Measurements from ENCODE around the gene EWSR1. TPM values are rescaled to one million over a fixed set of nuclear protein-coding genes. Genes with fewer than 3 reads are reported as not detected.
A peak's percentile ranks its signal among the peaks of the same experiment; 100 is the strongest.

Gene EWSR1
- total and polyA plus RNA-seq, 7 donors = 78.5 to 230 (median 152) TPM

DNA sequence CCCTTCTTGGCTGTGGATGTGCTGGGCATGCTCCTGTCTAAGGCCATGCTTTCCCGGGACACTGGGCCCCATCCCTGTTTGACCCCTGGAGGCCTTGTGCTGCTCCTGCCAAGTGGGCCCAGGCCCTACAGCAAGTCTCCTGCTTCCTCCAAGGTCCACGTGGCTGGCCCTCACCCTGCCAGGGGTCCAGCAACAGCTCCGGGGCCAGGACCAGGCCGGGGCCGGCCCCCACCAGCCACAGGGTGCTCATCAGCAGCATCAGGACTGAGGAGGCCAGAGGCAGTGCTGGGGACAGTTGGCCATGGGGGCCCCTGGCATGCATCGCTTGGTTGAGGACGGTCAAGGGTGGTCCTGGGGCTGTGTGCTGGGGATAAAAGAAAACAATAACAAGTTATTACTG, 2.8 kb upstream of the EWSR1 start:
- TF ChIP-seq, protein P1, sequence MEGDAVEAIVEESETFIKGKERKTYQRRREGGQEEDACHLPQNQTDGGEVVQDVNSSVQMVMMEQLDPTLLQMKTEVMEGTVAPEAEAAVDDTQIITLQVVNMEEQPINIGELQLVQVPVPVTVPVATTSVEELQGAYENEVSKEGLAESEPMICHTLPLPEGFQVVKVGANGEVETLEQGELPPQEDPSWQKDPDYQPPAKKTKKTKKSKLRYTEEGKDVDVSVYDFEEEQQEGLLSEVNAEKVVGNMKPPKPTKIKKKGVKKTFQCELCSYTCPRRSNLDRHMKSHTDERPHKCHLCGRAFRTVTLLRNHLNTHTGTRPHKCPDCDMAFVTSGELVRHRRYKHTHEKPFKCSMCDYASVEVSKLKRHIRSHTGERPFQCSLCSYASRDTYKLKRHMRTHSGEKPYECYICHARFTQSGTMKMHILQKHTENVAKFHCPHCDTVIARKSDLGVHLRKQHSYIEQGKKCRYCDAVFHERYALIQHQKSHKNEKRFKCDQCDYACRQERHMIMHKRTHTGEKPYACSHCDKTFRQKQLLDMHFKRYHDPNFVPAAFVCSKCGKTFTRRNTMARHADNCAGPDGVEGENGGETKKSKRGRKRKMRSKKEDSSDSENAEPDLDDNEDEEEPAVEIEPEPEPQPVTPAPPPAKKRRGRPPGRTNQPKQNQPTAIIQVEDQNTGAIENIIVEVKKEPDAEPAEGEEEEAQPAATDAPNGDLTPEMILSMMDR (IDR thresholded peaks at IDR 0.05) = no peak
- H3K4me1 ChIP-seq = peaks cover 30% of the 10 kb centered on the region
- peak overlapping the region; percentile 100 for H3K27ac ChIP-seq
- no peak for ATAC-seq
- H3K9me3 ChIP-seq = no peaks in the 10 kb centered on the region
- intact Hi-C loops (cut with DNase I) = loop anchor here in 1 of 2 donors (5.0 kb wide), 1 partner anchor 42 kb away; the partner anchor contains the start of gene GAS2L1
- H3K27me3 ChIP-seq (ENCODE audit: insufficient read depth in 3 of 3, low read length in 2 of 3) = no peaks in the 10 kb centered on the region
- peaks cover 0 to 34% of the 10 kb centered on the region in 2 donors for H3K36me3 ChIP-seq (ENCODE audit: insufficient read depth in 1 of 2, low read depth in 1 of 2)
- DNase-seq = no peak
- H3K4me3 ChIP-seq = no peak overlapping the region
- WGBS, 3 donors = 86 to 95% (median 91%) methylated on average over 7 of the region's 7 CpGs

DNA sequence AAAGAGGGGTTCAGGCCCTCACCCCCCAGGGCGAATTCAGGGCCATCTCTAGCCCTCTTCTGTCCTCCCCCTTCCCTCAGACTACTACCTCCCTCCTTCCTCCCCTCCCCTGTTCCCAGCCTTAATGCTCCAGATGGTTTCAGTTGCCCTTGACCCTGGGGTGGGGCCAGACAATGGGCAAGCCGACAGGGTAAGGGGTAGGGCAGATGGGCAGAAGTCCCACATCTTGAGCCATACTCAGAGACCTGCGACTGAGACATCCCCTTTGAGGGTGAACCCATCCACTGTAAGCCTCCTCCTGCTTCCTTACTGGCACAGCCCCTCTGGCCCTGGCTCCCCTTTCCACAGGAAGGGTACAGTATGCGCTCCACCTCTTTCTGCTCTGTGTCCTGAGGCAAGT, 2.1 kb upstream of the EWSR1 start:
- H3K9me3 ChIP-seq = no peaks in the 10 kb centered on the region
- peak overlapping the region; percentile 100 for H3K27ac ChIP-seq
- ATAC-seq = no peak
- no peaks in the 10 kb centered on the region for H3K27me3 ChIP-seq (ENCODE audit: insufficient read depth in 3 of 3, low read length in 2 of 3)
- H3K4me1 ChIP-seq = peaks cover 37% of the 10 kb centered on the region
- no peak for DNase-seq
- H3K36me3 ChIP-seq (ENCODE audit: insufficient read depth in 1 of 2, low read depth in 1 of 2) = peaks cover 0 to 31% of the 10 kb centered on the region in 2 donors
- TF ChIP-seq, protein P1 (IDR thresholded peaks at IDR 0.05) = no peak
- 57 to 66% (median 59%) methylated on average over 4 of the region's 4 CpGs for WGBS, 3 donors
- intact Hi-C loops (cut with DNase I) = loop anchor here in 1 of 2 donors (5.0 kb wide), 1 partner anchor 41 kb away; the partner anchor contains the start of gene GAS2L1
- peak overlapping the region; percentile 94 for H3K4me3 ChIP-seq

DNA sequence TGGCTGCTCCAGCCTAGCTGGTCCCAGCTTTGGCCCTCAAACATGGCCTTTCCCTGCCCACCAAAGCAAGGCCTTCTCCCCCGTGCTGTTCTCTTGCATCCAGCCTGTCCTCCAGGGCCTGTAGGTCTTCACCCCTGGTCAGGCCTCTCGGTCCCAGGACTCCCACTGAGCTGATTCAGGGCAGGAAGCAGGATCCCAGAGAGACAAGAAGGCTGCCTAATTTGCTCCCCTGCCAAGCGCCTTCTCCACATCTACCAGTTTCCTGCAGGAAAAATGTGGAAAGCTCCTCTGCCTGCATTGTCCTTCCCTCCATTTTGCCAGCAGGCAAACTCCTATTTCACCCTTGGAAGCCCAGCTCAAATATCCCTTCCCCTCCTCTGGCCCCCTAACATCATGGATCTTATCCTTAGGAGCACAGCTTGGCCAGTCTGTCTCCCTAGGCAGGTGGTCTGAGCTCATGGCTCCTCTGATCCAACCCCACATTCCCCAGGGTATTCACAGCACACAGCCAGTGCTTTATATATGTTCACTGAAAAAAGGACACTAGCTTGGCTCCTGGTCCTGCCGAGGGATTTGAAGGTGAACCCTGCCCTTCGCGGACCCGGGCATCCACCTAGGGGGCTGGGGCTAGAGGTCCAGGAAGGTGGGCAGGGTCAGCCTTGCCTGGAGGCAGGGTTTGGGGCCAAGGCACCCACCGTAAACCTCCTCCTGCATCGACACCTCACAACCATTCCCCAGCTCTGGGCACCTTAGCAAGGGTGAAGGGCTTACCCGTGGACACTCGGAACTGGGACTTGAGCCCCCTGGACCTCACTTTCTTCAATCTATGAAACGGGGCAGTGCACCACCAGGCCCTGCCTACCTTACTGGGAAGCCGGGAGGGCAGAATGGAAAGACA, 1.3 kb upstream of the EWSR1 start:
- 21 to 24% (median 24%) methylated on average over 13 of the region's 13 CpGs for WGBS, 3 donors
- intact Hi-C loops (cut with DNase I) = loop anchor here in 1 of 2 donors (5.0 kb wide), 1 partner anchor 40 kb away; the partner anchor contains the start of gene GAS2L1
- Histone ChIP-seq H3K27me3 (ENCODE audit: insufficient read depth in 3 of 3, low read length in 2 of 3) (no peaks in the 10 kb centered on the region), H3K36me3 (ENCODE audit: insufficient read depth in 1 of 2, low read depth in 1 of 2) (peaks cover 0 to 31% of the 10 kb centered on the region in 2 donors), H3K9me3 (no peaks in the 10 kb centered on the region), H3K27ac (peak overlapping the region; percentile 100), H3K4me1 (peaks cover 45% of the 10 kb centered on the region), H3K4me3 (peak overlapping the region; percentile 94)
- TF ChIP-seq, protein P1 (IDR thresholded peaks at IDR 0.05) = no peak
- ATAC-seq (no peak), DNase-seq (no peak)

DNA sequence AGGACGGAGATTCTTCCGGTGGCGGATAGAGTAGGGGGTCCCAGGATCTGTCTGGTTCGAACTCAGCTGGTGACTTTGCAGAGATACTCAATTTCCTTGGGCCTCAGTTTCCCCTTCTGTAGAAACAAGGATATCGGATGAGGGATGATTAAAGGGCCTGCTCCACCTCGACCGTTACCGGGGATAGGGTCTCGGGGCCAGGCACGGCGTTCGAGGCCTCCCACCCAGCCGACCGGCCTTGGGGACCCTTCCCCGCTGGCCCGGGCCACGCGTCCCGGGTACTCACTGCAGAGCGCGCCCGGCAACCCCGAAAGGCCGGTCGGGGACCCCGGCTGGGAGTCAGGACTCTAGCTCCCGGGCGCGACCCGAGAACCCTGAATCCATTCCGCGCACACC, 608 bp upstream of the EWSR1 start:
- TF ChIP-seq, protein P1 (IDR thresholded peaks at IDR 0.05) = no peak
- no peaks in the 10 kb centered on the region for H3K9me3 ChIP-seq
- peaks cover 0 to 36% of the 10 kb centered on the region in 2 donors for H3K36me3 ChIP-seq (ENCODE audit: insufficient read depth in 1 of 2, low read depth in 1 of 2)
- H3K4me3 ChIP-seq = peak overlapping the region; percentile 94
- no peaks in the 10 kb centered on the region for H3K27me3 ChIP-seq (ENCODE audit: insufficient read depth in 3 of 3, low read length in 2 of 3)
- H3K27ac ChIP-seq = peak overlapping the region; percentile 100
- 0 to 1% (median 0%) methylated on average over 32 of the region's 32 CpGs for WGBS, 3 donors
- ATAC-seq = no peak
- DNase-seq = no peak
- peaks cover 52% of the 10 kb centered on the region for H3K4me1 ChIP-seq
- intact Hi-C loops (cut with DNase I) = loop anchor here in 1 of 2 donors (5.0 kb wide), 1 partner anchor 40 kb away; the partner anchor contains the start of gene GAS2L1

All from psoas muscle (tissue), 8 donors.